Measurements from ENCODE around the gene HNRNPH1. TPM values are rescaled to one million over a fixed set of nuclear protein-coding genes. Genes with fewer than 3 reads are reported as not detected.

HNRNPH1 gene
- total RNA-seq, 1 donor from 2014 or later = 673 TPM

- ATAC-seq (no peak), DNase-seq (ENCODE audit: low spot score) (no peak)
- intact Hi-C loops (cut with DNase I) = no loop called here
Measured at GRCh38 chr5:179609834-179610108, 13.7 kb downstream of the HNRNPH1 start.

- DNase-seq (ENCODE audit: low spot score) (peak; percentile 56), ATAC-seq (peak; percentile 14)
- intact Hi-C loops (cut with DNase I) = no loop called here
Measured at GRCh38 chr5:179608131-179608581, 15.3 kb downstream of the HNRNPH1 start.

GRCh38 chr5:179607160-179607931 is 16.1 kb downstream of the HNRNPH1 start:
- DNase-seq (ENCODE audit: low spot score) = peak; percentile 59
- intact Hi-C loops (cut with DNase I) = no loop called here
- ATAC-seq = peak; percentile 6

- intact Hi-C loops (cut with DNase I) = no loop called here
- DNase-seq (ENCODE audit: low spot score) = no peak
- ATAC-seq = no peak
Measured at GRCh38 chr5:179606910-179607159, 16.6 kb downstream of the HNRNPH1 start.

GRCh38 chr5:179606071-179606909 is 17.2 kb downstream of the HNRNPH1 start:
- ATAC-seq (no peak), DNase-seq (ENCODE audit: low spot score) (peak; percentile 50)
- intact Hi-C loops (cut with DNase I) = no loop called here

- intact Hi-C loops (cut with DNase I) = no loop called here
- DNase-seq (ENCODE audit: low spot score) (peak; percentile 36), ATAC-seq (peak; percentile 34)
Measured at GRCh38 chr5:179605026-179605833, 18.2 kb downstream of the HNRNPH1 start.

GRCh38 chr5:179603308-179603707 is 20.2 kb downstream of the HNRNPH1 start:
- ATAC-seq (no peak), DNase-seq (ENCODE audit: low spot score) (peak; percentile 45)
- intact Hi-C loops (cut with DNase I) = no loop called here

GRCh38 chr5:179601871-179602625 is 21.4 kb downstream of the HNRNPH1 start:
- DNase-seq (ENCODE audit: low spot score) (peak; percentile 40), ATAC-seq (no peak)
- intact Hi-C loops (cut with DNase I) = no loop called here

- ATAC-seq = peak; percentile 18
- intact Hi-C loops (cut with DNase I) = no loop called here
- no peak for DNase-seq (ENCODE audit: low spot score)
Measured at GRCh38 chr5:179599973-179600372, 23.5 kb downstream of the HNRNPH1 start.

- ATAC-seq = no peak
- peak; percentile 47 for DNase-seq (ENCODE audit: low spot score)
- intact Hi-C loops (cut with DNase I) = no loop called here
Measured at GRCh38 chr5:179599566-179599965, 23.9 kb downstream of the HNRNPH1 start.

GRCh38 chr5:179599100-179599499 is 24.4 kb downstream of the HNRNPH1 start:
- intact Hi-C loops (cut with DNase I) = no loop called here
- ATAC-seq = no peak

GRCh38 chr5:179596421-179596820 is 27.1 kb downstream of the HNRNPH1 start:
- no peak for ATAC-seq
- no peak for DNase-seq (ENCODE audit: low spot score)

More at GRCh38 chr5:179599100-179599499, 24.4 kb downstream of the HNRNPH1 start:
- DNase-seq (ENCODE audit: low spot score) = peak; percentile 35

GRCh38 chr5:179595916-179596315 is 27.6 kb downstream of the HNRNPH1 start:
- DNase-seq (ENCODE audit: low spot score) (no peak), ATAC-seq (no peak)
- intact Hi-C loops (cut with DNase I) = no loop called here

More at GRCh38 chr5:179596421-179596820, 27.1 kb downstream of the HNRNPH1 start:
- intact Hi-C loops (cut with DNase I) = no loop called here

GRCh38 chr5:179588166-179588565 is 35.3 kb downstream of the HNRNPH1 start:
- ATAC-seq (no peak), DNase-seq (ENCODE audit: low spot score) (peak; percentile 5)
- intact Hi-C loops (cut with DNase I) = no loop called here

- peak; percentile 20 for ATAC-seq
- no peak for DNase-seq (ENCODE audit: low spot score)
- intact Hi-C loops (cut with DNase I) = no loop called here
Measured at GRCh38 chr5:179585941-179586401, 37.5 kb downstream of the HNRNPH1 start.

- intact Hi-C loops (cut with DNase I) = no loop called here
- no peak for DNase-seq (ENCODE audit: low spot score)
- no peak for ATAC-seq
Measured at GRCh38 chr5:179577286-179577960, 46.0 kb downstream of the HNRNPH1 start.

GRCh38 chr5:179572386-179572785 is 51.1 kb downstream of the HNRNPH1 start:
- DNase-seq (ENCODE audit: low spot score) (no peak), ATAC-seq (no peak)
- intact Hi-C loops (cut with DNase I) = no loop called here

- ATAC-seq (peak; percentile 41), DNase-seq (ENCODE audit: low spot score) (no peak)
- intact Hi-C loops (cut with DNase I) = no loop called here
Measured at GRCh38 chr5:179568721-179569120, 54.8 kb downstream of the HNRNPH1 start.

All from sciatic nerve (tissue), 2 donors.